ENCODE measurements around the gene PTPA. TPM values are rescaled to one million over a fixed set of nuclear protein-coding genes. Genes with fewer than 3 reads are reported as not detected.

PTPA gene
- total and polyA plus RNA-seq, 10 of the 15 experiments (the other 5 are each of a cell fraction or from before 2014, with no cell fraction given), result 1.6 to 111 (median 55.1) TPM

- 63% methylated on average over 9 of the region's 10 CpGs for WGBS (ENCODE audit: insufficient coverage, insufficient replicate concordance, low lambda C conversion rate, missing lambda C conversion rate)
- ChIA-PET RAD21 (ENCODE audit: unreplicated experiment) (interaction anchor here (1.4 kb wide), 1 partner anchor 9 kb away, joined by 3 read pairs; no protein-coding TSS in a partner anchor), SMC1A (ENCODE audit: uncharacterized antibody, unreplicated experiment) (interaction anchor here (0.6 kb wide), 1 partner anchor 129 kb away, joined by 3 read pairs; no protein-coding TSS in a partner anchor), CTCF (interaction anchor here (1.4 to 2.3 kb wide), 4 partner anchors 11 to 29 kb away, joined by 4 to 7 read pairs (median 6); no protein-coding TSS in a partner anchor), POLR2A (interaction anchor here (1.0 kb wide), 1 partner anchor 464 kb away, joined by 3 read pairs; no protein-coding TSS in a partner anchor)
- H3K27me3 ChIP-seq (replicated peaks in 1 of 2; ENCODE audit: control insufficient read depth in 2 of 2, insufficient read depth in 2 of 2, low read length in 1 of 2), result no peaks in the 10 kb centered on the region
- intact Hi-C loops (cut with micrococcal nuclease; ENCODE audit: unreplicated experiment) (no loop called here), in situ Hi-C loops (cut with MboI) (no loop called here)
- no peak for DNase-seq (ENCODE audit: low read depth, low spot score)
- ATAC-seq, result no peak
- no peak overlapping the region for H3K9ac ChIP-seq (ENCODE audit: control insufficient read depth, insufficient read depth, low read length)
- BruUV-seq (replicated peaks), result no TSS peak
- no peak for FAIRE-seq
- TF ChIP-seq RAD21 (IDR thresholded peaks at IDR 0.05; ENCODE audit: insufficient read depth, low read depth, low read length) (no peak), IKZF2 (IDR thresholded peaks at IDR 0.05) (no peak), ZNF622 (IDR thresholded peaks at IDR 0.05) (no peak), FOXM1 (IDR thresholded peaks at IDR 0.05; ENCODE audit: low read depth, low read length) (no peak), ZSCAN29 (IDR thresholded peaks at IDR 0.05) (no peak), STAT3 (IDR thresholded peaks at IDR 0.05; ENCODE audit: low read depth, low read length) (no peak)
- TF ChIP-seq, protein P1, sequence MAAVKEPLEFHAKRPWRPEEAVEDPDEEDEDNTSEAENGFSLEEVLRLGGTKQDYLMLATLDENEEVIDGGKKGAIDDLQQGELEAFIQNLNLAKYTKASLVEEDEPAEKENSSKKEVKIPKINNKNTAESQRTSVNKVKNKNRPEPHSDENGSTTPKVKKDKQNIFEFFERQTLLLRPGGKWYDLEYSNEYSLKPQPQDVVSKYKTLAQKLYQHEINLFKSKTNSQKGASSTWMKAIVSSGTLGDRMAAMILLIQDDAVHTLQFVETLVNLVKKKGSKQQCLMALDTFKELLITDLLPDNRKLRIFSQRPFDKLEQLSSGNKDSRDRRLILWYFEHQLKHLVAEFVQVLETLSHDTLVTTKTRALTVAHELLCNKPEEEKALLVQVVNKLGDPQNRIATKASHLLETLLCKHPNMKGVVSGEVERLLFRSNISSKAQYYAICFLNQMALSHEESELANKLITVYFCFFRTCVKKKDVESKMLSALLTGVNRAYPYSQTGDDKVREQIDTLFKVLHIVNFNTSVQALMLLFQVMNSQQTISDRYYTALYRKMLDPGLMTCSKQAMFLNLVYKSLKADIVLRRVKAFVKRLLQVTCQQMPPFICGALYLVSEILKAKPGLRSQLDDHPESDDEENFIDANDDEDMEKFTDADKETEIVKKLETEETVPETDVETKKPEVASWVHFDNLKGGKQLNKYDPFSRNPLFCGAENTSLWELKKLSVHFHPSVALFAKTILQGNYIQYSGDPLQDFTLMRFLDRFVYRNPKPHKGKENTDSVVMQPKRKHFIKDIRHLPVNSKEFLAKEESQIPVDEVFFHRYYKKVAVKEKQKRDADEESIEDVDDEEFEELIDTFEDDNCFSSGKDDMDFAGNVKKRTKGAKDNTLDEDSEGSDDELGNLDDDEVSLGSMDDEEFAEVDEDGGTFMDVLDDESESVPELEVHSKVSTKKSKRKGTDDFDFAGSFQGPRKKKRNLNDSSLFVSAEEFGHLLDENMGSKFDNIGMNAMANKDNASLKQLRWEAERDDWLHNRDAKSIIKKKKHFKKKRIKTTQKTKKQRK (IDR thresholded peaks at IDR 0.05; ENCODE audit: low read depth, low read length), result no peak
- H2AFZ ChIP-seq (ENCODE audit: control insufficient read depth, low read depth, low read length), result no peak overlapping the region
- H3K4me2 ChIP-seq (ENCODE audit: control insufficient read depth, insufficient read depth), result no peak overlapping the region
- H3K36me3 ChIP-seq (ENCODE audit: control insufficient read depth in 2 of 2, insufficient read depth in 2 of 2, low read length in 1 of 2), result no peaks in the 10 kb centered on the region
- no peaks in the 10 kb centered on the region for H3K4me1 ChIP-seq (ENCODE audit: control insufficient read depth, insufficient read depth, low read length)
- H3K79me2 ChIP-seq (ENCODE audit: control insufficient read depth, insufficient read depth, low read length), result no peaks in the 10 kb centered on the region
- H3K4me3 ChIP-seq, result no peak overlapping the region
- no peak overlapping the region for H3K27ac ChIP-seq (ENCODE audit: control insufficient read depth, insufficient read depth)
- H4K20me1 ChIP-seq (ENCODE audit: control insufficient read depth, insufficient read depth), result no peaks in the 10 kb centered on the region
- H3K9me3 ChIP-seq (replicated peaks; ENCODE audit: control insufficient read depth, insufficient read depth, low read length), result no peaks in the 10 kb centered on the region
Measured at GRCh38 chr9:129160712-129161533, 49.7 kb downstream of the PTPA start.
